OCI-LY7 (cell line): ENCODE data around the gene TRIP13. TPM values are rescaled to one million over a fixed set of nuclear protein-coding genes. Genes with fewer than 3 reads are reported as not detected.
"Not testable (repeated sequence)": the region's sequence is repeated elsewhere in the genome, so short reads cannot be mapped to it uniquely, and the experiment has no call there.

ENCODE experiments used
- BruUV-seq: library from RNA; stranded (reverse); fragments of 400-500 nt; replicated peaks from 2 replicates; lab custom pipeline; 2021; lab: Mats Ljungman, UMichigan
- CTCF ChIA-PET: fragments of 300-600 bp; sonication (Branson Sonifier 250); formaldehyde crosslinking; loops from one replicate; lab custom pipeline; 2022; ENCODE audit warnings: antibody characterized with exemption; ENCODE audit not compliant: unreplicated experiment; lab: Charles Lee
- POLR2A ChIA-PET: fragments of 300-600 bp; sonication (Branson Sonifier 250); formaldehyde crosslinking; loops from one replicate; lab custom pipeline; 2022; ENCODE audit warnings: antibody characterized with exemption; lab: Charles Lee
- DNase-seq: peaks from one replicate; pipeline ENCODE4 v3.0.0-alpha.2; 2015; ENCODE audit warnings: low spot score
- H2AFZ ChIP-seq: fragments of 200-600 bp; sonication (generic), shearing (Covaris generic); 2 replicates; pipeline ENCODE4 v1.6.1; 2014; ENCODE audit warnings: mild to moderate bottlenecking, antibody characterized with exemption, low read length, moderate library complexity
- H3K27ac ChIP-seq: fragments of 200-600 bp; sonication (generic); 2 replicates; pipeline ENCODE4 v1.5.1; 2014; ENCODE audit warnings: mixed run types, low read depth, mild to moderate bottlenecking, moderate library complexity, low read length, inconsistent platforms; ENCODE audit not compliant: poor library complexity, severe bottlenecking
- H3K36me3 ChIP-seq: fragments of 200-600 bp; sonication (generic); 2 replicates; pipeline ENCODE4 v1.6.1; 2014; ENCODE audit warnings: mild to moderate bottlenecking, antibody characterized with exemption, low read length, moderate library complexity, mixed read lengths; ENCODE audit not compliant: insufficient read depth
- H3K4me1 ChIP-seq: fragments of 200-600 bp; sonication (generic); 2 replicates; pipeline ENCODE4 v1.5.1; 2014; ENCODE audit warnings: mild to moderate bottlenecking, low read length; ENCODE audit not compliant: insufficient read depth, poor library complexity, severe bottlenecking
- H3K4me2 ChIP-seq: fragments of 200-600 bp; sonication (generic); 2 replicates; pipeline ENCODE4 v1.6.1; 2014; ENCODE audit warnings: mild to moderate bottlenecking, low read length
- H3K4me3 ChIP-seq: fragments of 200-600 bp; sonication (generic); 2 replicates; pipeline ENCODE4 v1.5.1; 2014; ENCODE audit warnings: mild to moderate bottlenecking, low read depth, low read length; ENCODE audit not compliant: poor library complexity, severe bottlenecking
- H3K79me2 ChIP-seq: fragments of 200-600 bp; sonication (generic); 2 replicates; pipeline ENCODE4 v1.6.1; 2016; ENCODE audit warnings: low read depth, mild to moderate bottlenecking, low read length, moderate library complexity, mixed read lengths; ENCODE audit not compliant: insufficient read depth
- H3K9me2 ChIP-seq: fragments of 200-600 bp; sonication (generic); 2 replicates; pipeline ENCODE4 v1.6.1; 2016; ENCODE audit warnings: mild to moderate bottlenecking, low read length, mixed read lengths; ENCODE audit not compliant: insufficient read depth
- H3K9me3 ChIP-seq: fragments of 200-600 bp; sonication (generic); 2 replicates; pipeline ENCODE4 v1.6.1; 2014; ENCODE audit warnings: mild to moderate bottlenecking, mixed run types, low read length, mixed read lengths
- H4K20me1 ChIP-seq: fragments of 200-600 bp; sonication (generic); 2 replicates; pipeline ENCODE4 v1.6.1; 2014; ENCODE audit warnings: mild to moderate bottlenecking, antibody characterized with exemption, low read length, moderate library complexity, mixed read lengths; ENCODE audit not compliant: insufficient read depth
- CTCF ChIP-seq: fragments of 200-600 bp; sonication (generic); conservative IDR thresholded peaks from 2 replicates; pipeline ENCODE4 v1.5.1; 2014; ENCODE audit warnings: mild to moderate bottlenecking, antibody characterized with exemption, low read length, moderate library complexity, mixed read lengths
- EZH2phosphoT487 ChIP-seq: fragments of 200-600 bp; sonication (generic); IDR thresholded peaks from 2 replicates; pipeline ENCODE4 v1.6.1; 2018; ENCODE audit warnings: low read depth, borderline replicate concordance, mild to moderate bottlenecking, mixed run types, antibody characterized with exemption, low read length, moderate library complexity, mixed read lengths
- intact Hi-C: fragments of 100-400 bp; cut with micrococcal nuclease; formaldehyde crosslinking; loops from one replicate; pipeline ENCODE4 v1.10.0; 2022; ENCODE audit not compliant: unreplicated experiment
- total RNA-seq, 2 experiments: library from RNA; depleted of rRNA in 1 of 2; stranded (reverse); fragments of >200 nt in 1 of 2; shearing (Covaris generic) in 1 of 2; gene quantifications; 2 replicates each; pipeline ENCODE4 v1.2.3, GENCODE V29; 2014 to 2022

Gene TRIP13
- total RNA-seq, 2 experiments from 2014 or later: 46.6 to 59.4 TPM

GRCh38 chr5:915946-916345, 23.3 kb downstream of the TRIP13 start:
- Histone ChIP-seq H3K9me2 (no peaks in the 10 kb centered on the region), H3K4me2 (no peak overlapping the region), H3K36me3 (peaks cover 80% of the 10 kb centered on the region), H3K4me1 (no peaks in the 10 kb centered on the region), H3K79me2 (no peaks in the 10 kb centered on the region), H4K20me1 (no peaks in the 10 kb centered on the region), H3K4me3 (no peak overlapping the region), H3K27ac (no peak overlapping the region), H3K9me3 (no peaks in the 10 kb centered on the region), H2AFZ (no peak overlapping the region)
- no TSS peak for BruUV-seq
- CTCF ChIA-PET: no interaction called here
- intact Hi-C loops: no loop called here
- TF ChIP-seq CTCF: no peak
- TF ChIP-seq EZH2phosphoT487: no peak
- no peak for DNase-seq
- POLR2A ChIA-PET: no interaction called here

- ChIA-PET POLR2A (no interaction called here), CTCF (interaction anchor here (0.6 kb wide), 1 partner anchor 1297 kb away, joined by 3 read pairs; no protein-coding TSS in a partner anchor)
- no peak overlapping the region for H3K4me3 ChIP-seq
These were observed 24.0 kb downstream of the TRIP13 start for GRCh38 chr5:916441-917293.

GRCh38 chr5:918717-919116, 26.0 kb downstream of the TRIP13 start:
- H3K9me2 ChIP-seq, H2AFZ ChIP-seq, POLR2A ChIA-PET, BruUV-seq, H3K9me3 ChIP-seq, intact Hi-C loops, H3K4me2 ChIP-seq, H3K27ac ChIP-seq, DNase-seq, H4K20me1 ChIP-seq, H3K4me3 ChIP-seq, H3K4me1 ChIP-seq, H3K79me2 ChIP-seq: not testable (repeated sequence)
- CTCF ChIA-PET: interaction anchor here (1.1 kb wide), 1 partner anchor 249 kb away, joined by 4 read pairs; no protein-coding TSS in a partner anchor
- peaks cover 67% of the 10 kb centered on the region for H3K36me3 ChIP-seq

More at GRCh38 chr5:916441-917293, 24.0 kb downstream of the TRIP13 start:
- intact Hi-C loops: no loop called here
- Histone ChIP-seq H2AFZ (no peak overlapping the region), H3K27ac (no peak overlapping the region), H3K4me2 (no peak overlapping the region), H3K36me3 (peaks cover 80% of the 10 kb centered on the region), H3K9me3 (no peaks in the 10 kb centered on the region), H3K9me2 (no peaks in the 10 kb centered on the region), H4K20me1 (no peaks in the 10 kb centered on the region), H3K79me2 (no peaks in the 10 kb centered on the region), H3K4me1 (no peaks in the 10 kb centered on the region)
- TF ChIP-seq EZH2phosphoT487 (no peak), CTCF (no peak)
- DNase-seq: no peak
- no TSS peak for BruUV-seq
